HG03175 (cell line): ENCODE results near the gene USH2A.

Experiments used
- ATAC-seq: cut with Tn5 transposase; IDR thresholded peaks from one replicate; pipeline ENCODE4 v1.9.1; 2021; ENCODE audit warnings: mild to moderate bottlenecking, moderate library complexity; ENCODE audit not compliant: unreplicated experiment

USH2A gene

DNA sequence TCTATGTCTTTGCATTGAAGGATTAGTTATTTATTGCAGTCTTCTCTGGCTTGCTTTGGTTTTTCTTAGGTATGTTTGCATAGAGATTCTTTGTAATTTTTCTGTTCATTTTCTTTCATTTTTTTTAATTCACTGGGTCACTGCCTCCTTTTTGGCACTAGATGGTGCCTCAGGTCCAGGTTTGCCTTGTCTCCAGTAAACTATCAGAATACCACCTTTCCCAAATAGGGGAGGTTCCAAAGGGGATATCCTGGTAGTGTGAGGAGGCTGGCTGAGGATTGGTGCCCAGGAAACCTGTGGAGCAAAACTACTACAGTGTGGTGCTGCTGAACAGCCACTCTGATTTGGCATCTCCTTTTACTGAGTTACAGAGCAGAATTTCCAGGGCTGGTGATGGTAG is 599.0 kb downstream of the USH2A start:
- no peak for ATAC-seq

DNA sequence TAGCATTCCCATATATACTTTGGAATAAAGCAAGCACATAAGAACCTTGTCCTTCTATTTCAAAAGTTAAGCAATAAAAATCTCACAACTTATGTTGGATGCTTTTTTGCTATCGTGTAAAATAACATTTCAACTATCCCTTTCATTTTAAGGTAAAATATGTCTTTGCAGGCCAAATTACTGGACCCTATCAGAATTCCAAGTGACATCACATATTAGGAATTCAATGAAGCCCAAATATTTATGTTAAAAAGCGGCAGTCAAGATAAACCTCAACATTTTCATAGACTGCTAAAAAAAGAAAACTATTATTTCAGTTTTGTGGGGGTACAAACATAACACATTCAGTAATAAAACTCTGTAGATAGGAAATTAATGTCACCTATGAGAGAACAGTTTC is 604.1 kb downstream of the USH2A start:
- ATAC-seq: no peak

DNA sequence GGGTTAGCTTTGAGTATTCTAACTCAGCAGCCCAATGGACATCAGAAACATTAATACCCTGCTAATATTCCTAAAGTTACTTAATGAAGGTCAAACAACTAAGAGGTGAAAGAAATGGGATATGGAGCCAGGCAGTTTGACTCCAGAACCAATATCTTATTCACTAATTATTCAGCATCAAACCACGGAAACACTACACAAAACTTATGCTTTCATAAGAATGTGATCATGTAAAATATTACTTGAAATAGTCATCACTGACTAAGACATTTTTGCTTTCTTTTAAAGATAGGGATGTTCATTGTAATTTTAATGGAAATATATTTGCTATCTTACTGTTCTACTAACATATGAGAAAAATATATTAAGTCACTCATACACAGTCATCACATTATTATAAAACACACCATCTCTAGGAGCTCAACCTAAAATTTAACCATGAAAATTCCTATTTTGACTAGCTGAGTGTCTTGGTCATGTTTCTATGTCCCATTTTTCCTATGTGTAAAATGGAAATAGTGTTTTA is 615.3 kb downstream of the USH2A start:
- ATAC-seq: no peak

DNA sequence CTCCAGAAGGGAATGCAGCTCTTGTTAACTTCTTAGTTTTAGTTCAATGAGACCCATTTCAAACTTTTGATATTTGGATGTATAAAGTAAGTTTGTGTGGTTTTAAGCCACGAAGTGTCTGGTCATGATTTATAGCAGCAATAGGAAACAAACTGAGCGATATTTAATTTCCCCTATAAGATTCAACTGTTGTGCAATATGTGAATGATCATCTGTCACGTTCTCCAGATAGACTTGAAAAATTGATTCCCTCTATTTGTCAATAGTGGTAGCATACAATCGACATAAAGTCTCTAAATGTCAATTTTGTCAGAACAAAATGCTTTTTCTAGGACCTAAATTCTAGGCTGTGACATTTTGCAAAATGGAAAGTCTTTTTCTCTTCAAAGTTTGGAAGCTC is 616.0 kb downstream of the USH2A start:
- no peak for ATAC-seq

DNA sequence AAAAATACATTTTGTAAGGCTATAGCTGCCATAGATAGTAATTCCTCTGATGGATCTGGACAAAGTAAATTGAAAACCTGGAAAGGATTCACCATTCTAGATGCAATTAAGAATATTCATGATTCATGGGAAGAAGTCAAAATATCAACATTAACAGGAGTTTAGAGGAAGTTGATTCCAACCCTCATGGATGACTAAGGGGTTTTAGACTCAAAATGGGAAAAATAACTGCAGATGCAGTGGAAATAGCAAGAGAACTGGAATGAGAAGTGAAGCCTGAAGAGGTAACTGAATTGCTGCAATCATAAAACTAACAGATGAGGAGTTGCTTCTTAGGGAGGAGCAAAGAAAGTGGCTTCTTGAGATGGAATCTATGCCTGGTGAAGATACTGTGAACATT is 625.4 kb downstream of the USH2A start:
- ATAC-seq: no peak

DNA sequence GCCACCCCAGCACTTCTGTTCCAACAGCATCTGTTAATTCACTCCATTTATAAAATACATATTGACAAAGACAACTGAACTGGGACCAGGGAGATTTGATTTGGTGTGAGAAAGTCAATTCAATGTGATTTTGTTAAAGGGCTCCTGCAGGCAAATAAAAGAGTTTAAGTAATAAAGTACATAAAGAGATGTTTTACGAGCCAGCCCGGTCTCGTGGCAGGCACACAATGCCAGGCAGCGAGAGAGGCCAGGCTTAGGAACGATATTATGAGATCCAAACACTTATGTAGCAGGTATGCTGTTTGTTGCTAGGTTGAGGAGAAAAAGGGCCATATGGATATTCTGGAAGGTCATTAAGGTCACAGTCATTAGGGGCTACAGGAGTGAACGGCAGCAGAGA is 629.1 kb downstream of the USH2A start:
- ATAC-seq: no peak

DNA sequence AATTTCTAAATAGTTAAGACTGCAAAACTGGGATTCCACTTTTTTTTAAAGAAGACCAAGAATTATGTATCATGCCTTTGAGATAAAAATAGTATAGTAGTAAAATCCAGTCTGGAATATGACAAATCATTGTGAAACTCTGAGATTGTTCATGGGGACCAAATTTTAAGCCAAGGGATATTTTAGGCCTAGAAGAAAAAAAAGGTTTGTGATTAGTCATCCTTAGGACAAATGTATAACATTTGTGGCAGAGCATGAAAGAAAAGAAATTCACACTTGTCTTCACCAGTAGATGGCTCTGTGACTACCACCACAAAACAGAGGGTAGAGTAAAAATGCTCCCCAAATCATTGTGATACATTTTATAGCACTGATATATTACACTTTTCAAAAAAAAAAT is 630.1 kb downstream of the USH2A start:
- no peak for ATAC-seq

DNA sequence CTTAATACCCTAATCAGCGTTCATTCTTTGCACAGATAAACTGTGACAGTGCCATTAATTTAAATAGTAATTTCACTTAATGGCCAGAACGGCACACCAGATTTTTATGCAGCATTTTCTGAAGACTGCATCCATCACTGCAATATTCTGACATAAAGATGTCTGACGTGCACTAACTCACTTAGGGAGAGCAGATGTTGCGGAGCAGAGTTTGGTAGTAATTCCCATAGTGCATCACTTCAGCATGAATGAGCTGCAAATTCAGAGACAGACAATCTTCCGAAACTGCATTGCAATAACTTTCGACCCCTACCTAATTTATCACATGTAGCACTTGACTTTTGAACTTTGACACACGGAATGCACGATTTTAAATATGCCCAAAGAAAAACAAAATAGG is 630.8 kb downstream of the USH2A start:
- ATAC-seq: no peak

DNA sequence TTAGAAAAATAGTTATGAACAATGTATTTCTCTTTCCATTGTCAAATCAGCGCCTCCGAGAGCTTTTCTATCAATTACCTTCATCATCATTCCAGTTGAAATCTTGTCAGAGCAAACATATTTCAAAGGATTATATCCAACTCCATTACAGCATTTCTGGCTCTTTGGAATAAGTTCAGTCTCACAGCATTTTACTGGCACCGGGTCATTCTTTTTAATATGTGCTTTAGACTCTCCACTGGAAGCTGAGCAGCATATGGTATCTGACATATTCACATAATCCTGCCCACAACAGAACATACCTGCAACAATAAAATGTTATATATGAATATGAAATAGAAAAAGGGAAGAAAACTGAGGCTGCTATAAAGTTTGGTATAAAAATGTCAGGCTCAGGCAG is 633.3 kb downstream of the USH2A start:
- no peak for ATAC-seq

DNA sequence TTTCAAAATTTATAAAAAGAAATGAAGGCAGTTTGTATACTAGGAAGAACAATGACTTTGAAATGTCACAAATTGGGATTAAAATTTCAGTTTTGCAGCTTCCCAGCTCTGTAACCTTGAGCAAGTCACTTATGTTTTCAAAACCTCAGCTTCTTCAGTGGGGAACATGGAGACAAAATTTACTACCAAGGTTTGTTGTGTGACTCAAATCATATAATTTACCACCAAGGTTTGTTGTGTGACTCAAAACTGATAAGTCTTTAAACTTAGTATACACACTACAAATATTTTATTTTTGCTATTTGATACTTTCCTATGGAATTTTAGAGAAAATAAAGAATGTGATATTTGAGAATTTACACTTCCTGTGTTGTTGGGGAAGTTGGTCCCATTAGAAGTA is 636.3 kb downstream of the USH2A start:
- ATAC-seq: no peak

DNA sequence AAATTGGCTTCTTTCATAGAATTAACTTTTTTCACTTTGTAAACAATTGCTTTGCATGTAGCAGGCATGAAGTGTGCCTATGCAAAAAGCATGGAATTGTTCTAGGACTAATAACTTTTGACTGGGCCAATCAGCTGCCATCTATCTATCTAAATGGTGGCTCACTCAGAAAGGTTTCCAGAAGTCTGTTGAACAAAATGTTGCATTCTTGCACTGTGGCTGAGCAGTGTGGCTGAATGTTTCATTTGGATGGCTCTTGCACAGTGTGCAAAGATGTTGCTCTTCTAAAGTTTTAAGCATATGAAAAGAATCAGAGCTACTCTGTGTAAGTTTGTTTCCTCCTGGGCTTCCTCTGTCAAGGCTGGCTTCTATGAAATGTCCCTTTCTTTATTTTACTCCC is 642.6 kb downstream of the USH2A start:
- ATAC-seq: no peak

DNA sequence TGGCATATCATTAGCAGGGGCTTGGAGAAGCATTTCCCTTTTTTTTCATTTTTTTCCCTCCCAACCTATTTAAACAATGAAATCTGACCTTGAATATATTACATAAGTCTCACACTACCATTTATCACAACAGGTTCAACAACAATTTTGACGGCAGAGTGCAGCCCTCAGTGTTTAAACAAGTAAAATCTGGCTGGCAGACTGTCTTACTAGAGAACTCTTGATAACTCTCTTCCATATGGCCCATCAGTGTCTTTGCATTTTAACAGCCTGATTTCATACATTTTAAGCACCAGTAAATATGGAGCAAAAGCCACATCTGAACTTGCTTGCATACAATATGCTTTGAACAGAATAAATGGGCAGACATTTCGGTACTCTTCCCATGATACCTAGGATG is 643.1 kb downstream of the USH2A start:
- ATAC-seq: no peak

DNA sequence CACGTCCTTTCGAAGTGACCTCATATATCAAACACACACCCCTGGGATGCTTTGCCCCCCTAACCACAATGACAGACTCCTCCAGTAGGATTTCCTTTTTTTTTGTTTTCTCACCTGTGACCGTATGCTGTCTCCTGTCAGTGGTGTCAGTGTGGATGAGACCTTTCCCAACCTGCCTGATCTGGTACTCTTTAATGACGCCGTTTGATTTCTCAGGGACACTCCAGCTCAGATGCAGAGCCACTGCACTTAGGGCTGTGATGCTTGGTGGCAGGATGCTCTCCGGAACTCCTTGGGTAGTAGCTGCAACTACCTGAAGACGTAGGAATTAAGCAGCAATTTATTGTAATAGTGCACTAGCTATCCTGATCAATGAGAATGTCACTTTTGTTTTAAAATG is 643.5 kb downstream of the USH2A start:
- no peak for ATAC-seq

DNA sequence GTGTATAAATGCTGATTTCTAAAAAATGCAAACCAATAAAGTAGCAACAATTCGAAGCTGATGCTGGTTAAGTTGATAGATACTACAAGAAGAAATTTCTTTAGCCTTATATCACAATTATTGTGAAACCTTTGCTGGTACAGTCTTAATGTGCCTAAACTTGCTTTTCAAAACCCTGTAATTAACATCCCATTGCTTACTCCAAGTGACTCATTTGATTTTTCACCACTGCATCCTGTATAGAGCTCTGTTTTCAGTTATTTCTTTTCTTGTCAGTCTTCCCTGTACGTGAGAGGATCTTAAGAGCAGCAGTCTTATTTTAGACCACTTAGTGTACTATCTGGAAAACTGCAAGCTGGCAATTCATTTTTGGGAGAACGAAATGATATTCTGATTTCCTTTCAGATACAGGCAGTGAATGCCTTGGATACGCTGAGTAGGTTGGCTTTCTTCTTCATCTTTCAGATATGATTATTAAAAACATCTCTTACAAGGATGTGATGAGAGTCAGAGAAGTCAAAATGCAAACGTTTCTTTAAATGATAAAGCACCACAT is 645.8 kb downstream of the USH2A start:
- ATAC-seq: no peak

DNA sequence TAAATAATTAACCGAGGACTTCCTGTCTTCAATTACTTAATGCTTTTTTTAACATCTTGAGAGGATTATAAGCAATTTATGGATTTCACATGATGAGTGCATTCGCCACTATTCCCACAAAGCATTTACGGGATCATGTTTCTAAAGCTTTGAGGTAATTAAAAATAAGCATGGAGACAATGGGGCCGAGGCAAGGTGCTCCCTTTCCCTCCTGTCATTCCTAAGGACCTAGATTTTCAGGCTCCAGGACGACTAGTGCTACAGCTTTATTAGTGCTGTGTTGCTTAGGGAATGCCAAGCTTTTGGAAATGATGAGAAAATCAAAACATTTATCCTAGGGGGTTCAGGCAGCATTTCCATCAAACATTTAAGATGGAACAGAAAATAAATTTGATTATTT is 646.9 kb downstream of the USH2A start:
- ATAC-seq: no peak

DNA sequence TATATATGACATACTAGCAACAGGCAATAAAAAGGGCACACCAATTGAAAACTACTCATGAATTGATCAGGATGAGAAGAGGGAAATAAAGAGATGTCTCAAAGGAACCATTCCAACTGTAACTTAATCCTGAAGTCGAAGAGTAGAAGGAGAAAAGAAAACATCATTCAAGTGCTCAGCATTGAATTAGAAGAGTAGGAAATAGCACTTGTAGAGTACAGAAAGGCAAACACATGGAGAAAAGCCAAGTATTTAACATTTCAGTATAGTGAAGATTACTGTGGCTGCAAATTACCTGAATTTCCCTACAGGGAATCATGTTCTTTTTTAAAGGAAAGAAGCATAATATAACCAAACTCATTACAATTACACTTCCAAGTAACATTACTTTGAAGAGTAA is 651.1 kb downstream of the USH2A start:
- no peak for ATAC-seq

DNA sequence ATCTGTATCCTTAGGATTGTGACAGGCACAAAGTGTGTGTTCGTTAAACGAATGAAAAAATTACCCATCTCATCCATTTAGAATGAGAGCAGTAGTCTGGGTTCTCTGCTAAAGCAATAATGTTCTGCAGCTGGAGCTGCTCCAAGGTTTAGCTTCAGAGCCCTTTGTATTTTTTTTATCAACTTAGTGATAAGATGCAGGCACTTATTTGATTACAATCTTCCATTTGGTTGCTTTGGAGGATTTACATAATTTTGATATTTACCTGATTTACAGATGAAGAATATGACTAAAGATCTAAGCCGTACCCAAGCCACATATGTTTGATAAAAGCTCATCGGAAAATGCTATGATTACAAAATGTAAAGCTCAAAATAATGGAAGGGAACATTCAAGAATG is 654.9 kb downstream of the USH2A start:
- no peak for ATAC-seq

DNA sequence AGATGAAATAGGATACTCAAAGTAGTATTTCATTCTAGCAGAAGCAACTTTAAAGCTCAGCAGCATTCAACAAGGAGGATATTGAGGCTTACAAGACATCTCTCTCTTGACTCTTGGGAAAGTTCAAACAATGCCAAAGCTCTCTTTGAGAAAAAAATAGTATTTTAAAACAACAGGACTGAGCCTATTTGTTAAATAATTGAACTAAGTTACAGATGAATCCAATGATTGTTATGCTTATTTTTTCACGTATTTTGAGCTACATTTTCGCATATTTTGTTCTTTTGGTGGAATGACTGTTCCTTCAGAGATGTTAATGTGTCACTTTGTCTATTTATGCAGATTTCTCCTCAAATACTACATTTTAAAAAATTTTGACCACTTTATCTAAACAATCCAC is 655.5 kb downstream of the USH2A start:
- no peak for ATAC-seq

DNA sequence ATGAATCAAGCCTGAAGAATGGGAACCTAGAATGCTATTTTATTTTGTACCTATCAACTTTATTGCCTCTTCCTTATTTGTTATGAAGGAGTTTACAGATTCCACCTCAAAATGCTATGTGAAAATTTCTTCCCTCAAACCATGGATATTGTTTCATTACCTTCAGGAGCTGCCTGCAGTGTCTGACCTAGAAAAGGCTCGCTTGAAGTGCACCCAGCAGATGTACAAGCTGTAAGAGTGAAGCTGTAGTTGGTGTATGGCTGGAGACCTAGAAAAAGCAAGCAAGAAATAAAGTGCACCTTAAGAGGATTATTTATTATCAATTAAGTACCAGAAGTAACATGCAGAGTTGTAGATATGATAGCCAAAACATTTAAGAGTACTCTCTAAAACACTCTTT is 656.7 kb downstream of the USH2A start:
- no peak for ATAC-seq

DNA sequence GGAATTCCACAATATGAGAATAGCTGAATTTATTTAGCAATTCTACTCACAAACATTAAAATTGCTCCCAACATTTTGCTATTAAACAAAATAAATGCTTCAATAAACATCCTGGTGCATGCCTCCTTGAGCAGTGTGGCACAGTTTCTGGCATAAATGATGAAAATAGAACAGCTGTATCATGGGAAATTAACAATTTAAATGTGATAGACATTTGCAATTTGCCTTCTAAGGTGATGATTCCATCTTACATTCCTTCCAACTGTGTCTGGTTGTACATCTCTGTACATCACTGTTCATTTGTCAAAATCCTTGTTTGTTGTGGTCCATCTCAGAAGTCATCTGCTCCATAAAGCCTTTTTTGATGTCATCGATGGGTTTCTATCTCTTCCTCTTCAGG is 657.4 kb downstream of the USH2A start:
- ATAC-seq: no peak

DNA sequence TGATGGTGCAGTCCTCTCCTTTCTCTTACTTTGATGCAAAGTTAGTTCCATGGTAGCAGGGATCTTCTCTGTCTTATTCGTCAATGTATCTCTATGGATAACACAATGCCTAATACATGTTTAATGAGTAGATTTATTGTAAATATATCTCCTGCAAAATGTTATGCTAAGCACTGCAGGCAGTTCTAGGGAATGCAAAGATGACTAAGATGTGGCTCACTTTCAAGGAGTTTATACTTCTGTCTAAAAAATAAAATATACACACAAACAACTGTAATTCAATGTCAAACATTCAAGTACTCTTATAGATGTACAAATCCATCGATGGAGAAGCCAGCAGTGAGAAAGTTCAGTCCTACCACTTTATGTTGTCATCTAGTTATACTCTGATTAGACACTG is 661.8 kb downstream of the USH2A start:
- ATAC-seq: no peak

DNA sequence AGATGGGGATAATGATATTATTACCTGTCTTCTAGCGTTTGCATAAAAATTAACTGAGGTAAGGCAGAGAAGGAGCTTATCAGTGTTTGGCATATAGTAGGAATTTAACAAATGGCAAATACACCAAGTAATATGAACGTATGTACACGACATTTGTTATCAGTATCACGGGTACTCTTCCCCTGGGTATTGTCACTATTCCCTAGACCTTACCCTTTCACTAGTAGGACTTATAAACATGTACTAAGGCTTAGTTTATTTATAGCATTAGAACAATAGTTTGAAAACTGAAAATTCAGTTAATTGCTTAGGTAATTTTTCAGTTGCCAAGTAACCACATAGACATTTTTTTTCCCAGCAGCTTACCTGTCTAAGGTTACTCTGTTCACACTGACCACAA is 669.1 kb downstream of the USH2A start:
- ATAC-seq: no peak

DNA sequence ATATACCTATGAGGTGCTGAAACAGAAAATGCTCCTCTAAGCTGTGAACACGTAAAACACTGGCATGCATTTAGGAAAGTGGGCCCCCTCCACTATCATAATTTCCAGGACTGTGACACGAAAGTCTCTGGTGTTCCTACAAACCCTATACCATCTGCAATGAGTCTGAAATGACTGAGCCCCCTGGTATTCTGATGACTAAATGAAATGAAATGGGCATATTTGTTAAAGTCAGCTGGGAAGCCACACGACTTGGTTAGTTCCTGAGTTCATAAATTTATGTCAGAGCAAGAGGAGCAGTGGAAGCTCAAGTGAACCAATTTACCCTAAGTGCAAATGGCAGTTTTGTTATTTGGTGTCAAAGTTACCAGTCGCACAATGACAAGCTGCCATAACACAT is 673.8 kb downstream of the USH2A start:
- ATAC-seq: no peak

DNA sequence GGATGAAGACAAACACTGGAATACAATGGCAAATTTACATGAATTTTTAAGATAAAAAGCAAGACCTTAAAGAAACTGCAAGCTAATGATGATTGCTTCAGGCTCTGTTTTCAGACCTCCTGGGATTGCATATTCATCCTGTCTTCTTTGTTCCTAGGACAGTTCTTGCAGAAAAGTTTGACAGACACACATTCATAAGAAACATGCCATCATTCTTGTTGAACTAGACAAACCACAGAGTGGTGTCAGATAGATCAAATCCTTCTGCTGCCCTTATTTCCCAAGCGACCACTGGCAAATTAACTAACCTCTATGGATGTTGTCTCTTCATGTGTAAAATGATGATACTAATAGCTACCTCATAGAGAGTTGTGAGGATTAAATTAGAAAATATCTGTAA is 674.8 kb downstream of the USH2A start:
- ATAC-seq: no peak
